HG03064 (cell line): ENCODE data around the gene CYSLTR2.
A peak's percentile ranks its signal among the peaks of the same experiment; 100 is the strongest.

Source experiments
- ATAC-seq: cut with Tn5 transposase; IDR thresholded peaks from one replicate; pipeline ENCODE4 v1.9.1; 2021; ENCODE audit warnings: low read depth; ENCODE audit not compliant: unreplicated experiment

Gene CYSLTR2

DNA sequence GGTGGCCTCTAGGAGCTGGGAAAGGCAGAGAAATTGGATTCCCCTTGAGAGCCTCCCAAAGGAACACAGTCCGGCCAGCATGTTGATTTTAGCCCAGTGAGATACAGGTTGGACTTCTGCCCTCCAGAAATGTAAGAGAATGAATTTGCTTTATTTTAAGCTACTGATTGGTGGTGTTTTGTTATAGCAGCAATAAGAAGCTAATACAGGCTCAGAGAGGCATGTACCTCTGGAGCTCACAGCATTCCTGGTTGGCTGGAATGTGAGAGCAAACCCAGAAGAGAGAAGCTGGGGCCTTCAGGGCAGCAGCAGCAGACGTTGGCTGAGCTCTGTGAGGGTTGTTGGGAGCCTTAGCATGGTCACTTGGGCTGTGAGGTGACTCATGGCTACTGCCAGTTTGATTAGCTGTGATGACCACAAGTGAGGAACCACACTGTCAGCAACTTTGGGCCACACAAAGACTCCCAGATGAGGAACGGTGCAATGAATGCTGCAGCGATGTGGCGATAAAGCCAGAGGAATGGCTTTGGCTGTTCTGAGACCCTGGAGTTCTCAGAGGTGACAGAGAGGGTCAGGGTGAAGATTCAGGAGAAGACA lies 80.1 kb downstream of the CYSLTR2 start:
- ATAC-seq, result no peak

DNA sequence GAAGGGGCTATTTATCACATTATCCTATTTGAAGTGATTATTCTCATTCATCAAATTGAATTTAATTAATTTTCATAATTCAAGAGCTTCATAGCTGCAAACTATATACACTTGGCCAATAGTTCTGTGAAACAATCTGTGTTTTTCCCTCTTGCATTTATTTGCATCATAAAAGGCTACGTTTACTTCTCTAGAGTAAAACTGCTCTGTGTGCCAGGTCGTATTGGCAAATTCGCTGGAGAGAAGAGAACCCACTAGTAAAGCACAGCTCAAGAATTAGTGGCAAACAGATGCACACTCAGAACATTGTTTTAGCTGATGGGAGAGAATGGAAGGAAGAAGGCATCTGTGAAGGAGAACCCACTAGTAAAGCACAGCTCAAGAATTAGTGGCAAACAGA lies 81.8 kb downstream of the CYSLTR2 start:
- no peak for ATAC-seq

DNA sequence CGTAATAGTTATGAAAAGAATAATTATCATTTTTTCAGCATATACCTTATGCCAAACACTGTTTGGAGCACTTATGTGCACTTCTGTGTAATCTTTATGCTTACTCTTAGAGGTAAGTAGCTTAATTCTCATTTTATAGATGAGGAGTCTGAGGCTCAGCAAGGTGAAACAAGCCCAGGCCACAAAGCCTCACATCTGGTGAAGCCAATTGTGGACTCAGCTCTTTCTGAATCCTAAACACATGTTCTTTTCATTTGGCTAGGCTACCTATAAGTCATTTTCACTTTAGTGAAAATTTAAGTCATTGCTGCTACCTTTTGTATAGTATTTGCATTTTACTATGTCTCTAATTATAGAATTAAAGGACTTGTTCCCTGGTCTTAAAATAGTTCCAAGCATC lies 84.0 kb downstream of the CYSLTR2 start:
- ATAC-seq, result no peak

DNA sequence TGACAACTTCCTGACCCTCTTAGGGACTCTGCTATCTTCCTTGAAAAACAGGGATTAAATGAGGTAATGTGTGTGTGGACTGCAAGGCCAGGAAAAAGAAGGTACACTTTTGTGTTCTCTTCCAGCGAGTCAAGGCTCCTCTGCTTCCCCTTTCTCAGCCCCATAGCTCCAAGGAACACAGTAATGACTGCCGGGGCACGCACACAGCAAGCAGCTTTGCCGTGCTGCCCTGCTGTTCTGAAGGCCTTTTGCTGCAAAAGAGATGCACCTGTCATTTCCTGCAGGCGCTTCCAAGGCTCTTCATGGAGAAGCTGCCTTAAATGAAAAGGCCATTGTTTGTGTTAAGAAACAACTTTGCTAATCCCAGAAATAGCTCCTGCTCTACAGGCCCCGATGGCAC lies 84.6 kb downstream of the CYSLTR2 start:
- no peak for ATAC-seq

DNA sequence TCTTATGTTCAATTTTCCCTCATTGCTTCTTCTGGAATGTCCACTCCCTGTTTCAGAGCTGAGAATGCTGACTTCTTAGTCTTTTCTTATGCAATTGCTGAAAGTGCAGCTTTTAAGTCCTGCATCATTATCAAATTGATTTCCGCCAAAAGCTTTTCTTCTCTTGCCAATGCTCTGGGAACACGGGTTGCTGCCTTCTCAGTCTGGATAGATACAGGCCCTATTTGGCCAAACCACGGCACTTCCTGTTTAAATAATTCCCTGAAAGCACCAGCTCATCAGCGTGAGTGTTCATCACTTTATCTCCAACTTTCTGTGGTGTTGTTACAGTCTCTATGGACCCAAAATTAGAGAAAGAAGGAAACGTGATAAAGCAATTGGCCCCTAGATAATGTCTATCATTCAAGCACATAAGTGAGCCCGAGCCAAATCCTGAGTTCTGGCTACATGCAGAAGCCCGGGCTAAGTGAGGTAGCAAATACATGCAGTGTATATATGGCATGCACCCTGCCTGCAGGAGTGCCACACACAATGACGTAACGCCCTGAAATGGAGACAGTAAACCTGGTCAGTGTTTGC lies 85.7 kb downstream of the CYSLTR2 start:
- no peak for ATAC-seq

DNA sequence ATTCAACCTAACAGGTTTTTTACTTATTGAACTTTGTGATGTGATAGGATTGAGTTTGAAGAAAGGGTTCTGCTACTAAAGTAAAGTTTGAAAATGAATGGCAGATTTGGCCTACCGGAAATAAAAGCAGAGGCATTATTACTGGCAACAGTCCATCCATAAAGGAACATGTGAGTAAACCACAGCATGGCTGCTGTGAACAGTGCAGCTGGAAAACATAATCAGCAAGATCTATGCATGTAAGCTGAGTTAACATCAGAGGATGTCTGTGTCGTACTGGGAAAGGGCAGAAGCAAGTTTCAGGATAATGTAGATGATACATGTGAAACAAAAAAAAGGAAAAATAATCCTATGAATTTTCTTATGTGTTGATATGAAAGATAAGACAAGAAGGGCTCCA lies 87.6 kb downstream of the CYSLTR2 start:
- ATAC-seq, result no peak

DNA sequence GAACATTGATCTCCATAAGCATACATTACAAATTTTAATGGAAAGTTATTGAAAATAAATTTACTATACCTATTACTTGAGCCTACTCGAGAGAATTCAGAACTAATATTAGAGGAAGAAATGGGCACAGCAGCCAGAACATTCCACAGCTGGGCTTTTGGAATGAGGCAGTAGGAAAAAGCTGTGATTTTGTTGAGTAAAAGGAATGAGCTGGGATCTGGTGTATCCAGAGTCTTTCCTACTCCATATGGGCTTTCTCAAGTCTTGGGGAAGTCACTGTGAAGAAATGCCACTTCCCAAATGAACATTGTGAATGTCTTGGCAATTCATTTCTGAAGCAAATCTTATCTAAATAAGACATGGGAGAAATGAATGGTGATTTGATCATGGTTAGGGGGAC lies 93.1 kb downstream of the CYSLTR2 start:
- no peak for ATAC-seq

DNA sequence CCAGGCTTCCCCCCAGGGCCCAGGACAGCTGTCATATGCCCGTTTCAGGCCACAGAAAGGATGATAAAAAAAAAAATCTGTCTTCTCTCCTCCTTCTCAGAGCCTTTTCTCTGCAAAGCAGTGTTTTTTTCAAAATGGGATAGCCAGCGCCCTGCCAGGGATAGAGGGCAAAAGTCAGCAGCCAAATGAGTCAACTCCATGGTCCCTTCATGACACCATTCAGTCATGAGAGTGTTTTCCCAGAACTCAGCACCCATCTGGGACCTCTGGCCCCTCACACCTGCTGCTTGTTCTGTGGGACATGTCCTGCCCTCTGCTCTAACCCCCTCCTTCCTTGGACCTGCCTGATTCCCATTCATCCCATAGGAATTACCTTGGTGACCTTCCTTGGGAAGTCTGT lies 95.0 kb downstream of the CYSLTR2 start:
- ATAC-seq, result no peak

DNA sequence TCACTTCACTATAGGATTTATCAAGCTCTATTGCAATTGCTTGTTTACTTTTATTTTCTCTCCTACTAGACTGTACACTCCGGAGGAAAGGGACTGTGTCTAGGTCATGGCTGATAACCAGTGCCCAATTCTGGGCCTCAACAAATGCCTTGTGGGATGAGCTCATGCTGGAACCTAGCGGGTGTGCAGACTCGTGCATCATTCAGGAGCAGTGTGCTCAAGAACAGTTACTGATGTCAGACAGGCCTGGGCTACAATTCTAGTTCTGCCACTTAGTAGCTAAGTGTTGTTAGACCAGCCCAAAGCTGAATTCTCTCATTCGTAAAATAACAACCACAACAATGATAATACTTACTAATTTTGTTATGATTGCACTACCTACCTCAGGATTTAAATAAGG lies 95.4 kb downstream of the CYSLTR2 start:
- ATAC-seq, result no peak

DNA sequence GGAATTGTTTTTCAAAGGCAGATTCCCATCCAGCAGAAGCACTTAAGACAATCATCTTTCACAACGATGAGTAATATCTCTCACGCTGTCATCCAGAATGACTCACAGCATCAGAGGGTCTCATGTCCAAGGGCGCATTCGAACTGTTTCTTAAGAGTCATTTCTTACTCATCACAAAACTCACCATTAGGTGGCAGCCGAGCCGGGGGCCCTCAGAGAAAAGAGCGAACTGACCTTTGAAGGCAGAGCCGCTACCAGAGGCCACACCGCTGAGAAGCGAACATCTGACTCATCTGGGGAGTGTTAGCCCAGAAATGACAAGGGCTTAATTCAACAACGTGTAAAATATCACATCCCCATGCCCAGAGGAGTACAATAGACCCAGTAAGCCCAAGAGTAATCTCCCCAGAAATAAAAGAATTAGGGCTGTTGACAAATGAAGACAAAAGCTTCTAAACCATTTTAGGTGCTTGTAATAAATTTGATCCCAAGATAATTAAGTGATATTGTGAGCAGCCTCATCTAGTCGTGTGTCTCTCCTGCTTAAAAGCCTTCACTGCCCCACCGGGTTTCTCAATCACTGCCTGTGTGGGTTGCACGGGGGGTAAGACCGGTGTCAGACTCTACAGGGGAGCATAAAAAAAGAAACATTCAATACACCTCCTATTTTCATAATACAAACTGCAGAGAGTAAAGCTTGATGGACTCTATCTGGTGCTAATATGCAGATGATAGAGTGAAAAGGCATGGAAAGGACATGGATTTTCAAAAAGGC lies 96.2 kb downstream of the CYSLTR2 start:
- ATAC-seq, result peak; percentile 82

DNA sequence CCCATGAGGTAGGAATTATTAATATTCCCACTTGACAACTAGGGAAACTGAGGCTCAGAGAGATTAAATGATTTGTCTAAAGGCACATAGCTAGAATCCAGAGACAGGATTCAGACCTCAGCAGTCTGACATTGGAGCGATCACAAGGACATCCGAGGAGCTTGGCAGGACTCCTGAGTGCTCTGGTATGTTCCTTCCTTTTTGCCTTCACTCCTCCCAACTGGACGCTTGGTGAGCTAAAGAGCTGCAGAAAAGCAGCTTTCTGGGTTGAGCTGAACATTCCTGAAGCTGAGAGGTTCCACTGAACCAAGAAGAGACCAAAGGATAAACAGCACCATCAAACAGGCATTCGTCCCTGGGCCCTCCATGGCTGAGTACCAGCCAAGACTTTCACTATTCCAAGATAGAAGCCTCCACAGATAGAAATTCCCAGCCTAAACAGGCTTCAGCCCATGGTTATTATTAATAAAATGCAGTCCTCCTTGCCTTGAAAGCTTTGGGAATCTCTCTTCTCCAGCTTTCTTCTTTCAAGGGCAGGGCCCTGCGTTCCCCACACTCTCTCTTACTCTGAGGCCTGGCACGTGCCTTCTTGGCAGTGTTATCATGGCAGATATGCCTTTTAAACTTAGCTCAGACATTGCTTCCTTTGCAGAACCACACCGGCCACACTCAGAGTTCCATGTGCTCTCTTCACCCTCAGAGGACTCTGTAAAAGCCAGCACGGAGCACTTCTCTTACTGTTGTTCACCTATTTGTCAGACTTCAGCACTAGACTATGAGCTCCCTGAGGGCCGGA lies 97.1 kb downstream of the CYSLTR2 start:
- no peak for ATAC-seq

DNA sequence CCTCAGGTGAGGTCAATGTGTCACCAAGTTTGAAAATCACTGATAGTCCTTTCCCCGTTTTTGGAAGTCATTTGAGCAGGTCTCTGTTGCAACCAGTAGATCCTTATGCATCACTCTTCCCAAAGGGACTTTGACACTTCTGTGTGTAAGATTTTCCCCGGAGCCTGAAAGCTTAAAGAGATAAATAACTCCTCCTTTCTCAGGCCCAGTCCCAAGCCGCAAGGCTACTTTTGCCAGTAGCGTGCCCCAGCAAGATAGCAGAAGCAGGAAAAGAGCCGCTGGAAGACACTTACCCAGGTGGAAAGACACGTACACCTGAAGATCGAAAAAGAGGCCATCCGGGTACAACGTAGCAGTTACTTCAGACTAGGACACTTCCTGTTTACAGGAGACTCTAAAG lies 106.9 kb downstream of the CYSLTR2 start:
- no peak for ATAC-seq
